MCF 10A (cell line): ENCODE measurements around the gene CENPU. TPM values are rescaled to one million over a fixed set of nuclear protein-coding genes. Genes with fewer than 3 reads are reported as not detected.
"Not testable (repeated sequence)": the region's sequence is repeated elsewhere in the genome, so short reads cannot be mapped to it uniquely, and the experiment has no call there.

Experiments
- BruUV-seq: library from RNA; stranded (reverse); fragments of 400-500 nt; replicated peaks from 2 replicates; lab custom pipeline; 2021; lab: Mats Ljungman, UMichigan
- CTCF ChIA-PET: fragments of 300-600 bp; sonication (Branson Sonifier 250); formaldehyde crosslinking; extraction: SDS; loops from one replicate; lab custom pipeline; 2021; ENCODE audit warnings: antibody characterized with exemption, inconsistent platforms; lab: Yijun Ruan, JAX
- POLR2A ChIA-PET: fragments of 300-600, 350-650 bp; sonication (Branson Sonifier 250); formaldehyde crosslinking; extraction: SDS; loops from one replicate; lab custom pipeline; 2020; ENCODE audit warnings: antibody characterized with exemption, inconsistent platforms; lab: Yijun Ruan, JAX
- DNase-seq: peaks from one replicate; pipeline ENCODE4 v3.0.0-alpha.2; 2018; ENCODE audit not compliant: unreplicated experiment
- H3K27ac Mint-ChIP-seq: one replicate; pipeline ENCODE4 v1.8.0; 2022; ENCODE audit warnings: mild to moderate bottlenecking, low read depth, mixed read lengths; ENCODE audit not compliant: unreplicated experiment
- H3K27me3 Mint-ChIP-seq: one replicate; pipeline ENCODE4 v1.8.0; 2022; ENCODE audit warnings: mixed read lengths; ENCODE audit not compliant: insufficient read depth, unreplicated experiment
- H3K36me3 Mint-ChIP-seq: one replicate; pipeline ENCODE4 v1.8.0; 2022; ENCODE audit warnings: mild to moderate bottlenecking, moderate library complexity, mixed read lengths; ENCODE audit not compliant: insufficient read depth, unreplicated experiment
- H3K4me1 Mint-ChIP-seq: one replicate; pipeline ENCODE4 v1.8.0; 2022; ENCODE audit warnings: mixed read lengths; ENCODE audit not compliant: insufficient read depth, unreplicated experiment
- H3K4me3 Mint-ChIP-seq: one replicate; pipeline ENCODE4 v1.8.0; 2022; ENCODE audit warnings: mild to moderate bottlenecking, moderate library complexity, mixed read lengths; ENCODE audit not compliant: unreplicated experiment
- H3K9me3 Mint-ChIP-seq: one replicate; pipeline ENCODE4 v1.8.0; 2022; ENCODE audit warnings: mixed read lengths; ENCODE audit not compliant: unreplicated experiment
- CTCF ChIP-seq: fragments of 200-600 bp; IDR thresholded peaks from one replicate; pipeline ENCODE4 v1.8.0; 2022; ENCODE audit warnings: antibody characterized with exemption, mild to moderate bottlenecking; ENCODE audit not compliant: unreplicated experiment
- intact Hi-C: fragments of 100-400 bp; cut with micrococcal nuclease; formaldehyde crosslinking; loops from 2 replicates; pipeline ENCODE4 v1.14.1; 2022
- total RNA-seq: library from RNA; stranded (reverse); gene quantifications from 2 replicates; pipeline ENCODE4 v1.2.3, GENCODE V29; 2022

Gene CENPU
- total RNA-seq, 1 experiment from 2014 or later: 22.3 TPM

- DNase-seq: no peak
- H3K27me3 Mint-ChIP-seq: no peaks in the 10 kb centered on the region
- H3K36me3 Mint-ChIP-seq: peaks cover 16% of the 10 kb centered on the region
- BruUV-seq: no TSS peak
- no peak overlapping the region for H3K27ac Mint-ChIP-seq
- intact Hi-C loops: loop anchor here (2.0 kb wide), 1 partner anchor 353 kb away; no protein-coding TSS in a partner anchor
- TF ChIP-seq CTCF: no peak
- ChIA-PET CTCF (interaction anchor here (0.6 to 1.2 kb wide), 4 partner anchors 8 to 353 kb away, joined by 4 to 5 read pairs (median 4); no protein-coding TSS in a partner anchor), POLR2A (interaction anchor here (1.9 kb wide), 1 partner anchor 10 kb away, joined by 6 read pairs; the partner anchor contains the start of gene CENPU)
- no peaks in the 10 kb centered on the region for H3K9me3 Mint-ChIP-seq
- H3K4me1 Mint-ChIP-seq: peaks cover 17% of the 10 kb centered on the region
- no peak overlapping the region for H3K4me3 Mint-ChIP-seq
Observed at GRCh38 chr4:184743650-184744049, 9.8 kb upstream of the CENPU start.

GRCh38 chr4:184741651-184742050 is 7.8 kb upstream of the CENPU start:
- not testable (repeated sequence) for H3K27me3 Mint-ChIP-seq

GRCh38 chr4:184740980-184741391 is 7.1 kb upstream of the CENPU start:
- Mint-ChIP-seq H3K27ac (no peak overlapping the region), H3K4me3 (no peak overlapping the region), H3K4me1 (peaks cover 1% of the 10 kb centered on the region), H3K27me3 (no peaks in the 10 kb centered on the region), H3K36me3 (peaks cover 4% of the 10 kb centered on the region), H3K9me3 (no peaks in the 10 kb centered on the region)
- no peak for TF ChIP-seq CTCF
- BruUV-seq: no TSS peak
- POLR2A ChIA-PET: no interaction called here
- intact Hi-C loops: no loop called here
- DNase-seq: no peak
- CTCF ChIA-PET: no interaction called here

More at GRCh38 chr4:184741651-184742050, 7.8 kb upstream of the CENPU start:
- intact Hi-C loops, H3K9me3 Mint-ChIP-seq, H3K4me3 Mint-ChIP-seq, DNase-seq, H3K4me1 Mint-ChIP-seq, BruUV-seq, H3K27ac Mint-ChIP-seq, H3K36me3 Mint-ChIP-seq: not testable (repeated sequence)
- POLR2A ChIA-PET: interaction anchor here (0.8 to 1.9 kb wide), 2 partner anchors 8 to 14 kb away, joined by 3 to 6 read pairs; partner anchors contain the start of gene CENPU
- CTCF ChIA-PET: interaction anchor here (0.7 to 1.2 kb wide), 3 partner anchors 166 to 354 kb away, joined by 3 to 4 read pairs (median 3); no protein-coding TSS in a partner anchor

- DNase-seq, BruUV-seq, CTCF ChIA-PET, H3K4me3 Mint-ChIP-seq, H3K4me1 Mint-ChIP-seq, H3K27me3 Mint-ChIP-seq, H3K27ac Mint-ChIP-seq, POLR2A ChIA-PET, H3K9me3 Mint-ChIP-seq, H3K36me3 Mint-ChIP-seq: not testable (repeated sequence)
- intact Hi-C loops: loop anchor here (10.0 kb wide), 1 partner anchor 475 kb away; no protein-coding TSS in a partner anchor
Observed at GRCh38 chr4:184739575-184739974, 5.7 kb upstream of the CENPU start.

- peak overlapping the region; percentile 87 for H3K4me3 Mint-ChIP-seq
- peaks cover 23% of the 10 kb centered on the region for H3K4me1 Mint-ChIP-seq
- peak overlapping the region; percentile 73 for H3K27ac Mint-ChIP-seq
- TF ChIP-seq CTCF: no peak
- intact Hi-C loops: loop anchor here (1.0 to 10.0 kb wide), 4 partner anchors 46 to 470 kb away; partner anchors contain the start of genes CASP3, IRF2 and PRIMPOL
- no peak for DNase-seq
- no peaks in the 10 kb centered on the region for H3K9me3 Mint-ChIP-seq
- no peaks in the 10 kb centered on the region for H3K27me3 Mint-ChIP-seq
- ChIA-PET CTCF (interaction anchor here (0.6 to 2.4 kb wide), 5 partner anchors 11 to 361 kb away, joined by 3 to 10 read pairs (median 4); no protein-coding TSS in a partner anchor), POLR2A (interaction anchor here (0.6 to 4.6 kb wide), 26 partner anchors 8 to 473 kb away, joined by 3 to 53 read pairs (median 4); partner anchors contain the start of genes CASP3 and PRIMPOL)
- no peaks in the 10 kb centered on the region for H3K36me3 Mint-ChIP-seq
- TSS peak; percentile 59 for BruUV-seq
Observed at GRCh38 chr4:184734758-184735157, 862 bp upstream of the CENPU start.
